Anterior cingulate cortex (tissue), 58 donors: Measurements from ENCODE around the gene SIK1.
"Not testable (repeated sequence)": the region's sequence is repeated elsewhere in the genome, so short reads cannot be mapped to it uniquely, and the experiment has no call there.

Source experiments
- DNase-seq, 58 donors: peaks; one replicate each; lab custom pipeline; 2025; lab: John Stamatoyannopoulos, UW

SIK1 gene

GRCh38 chr21:43440835-43441727 lies 14.2 kb upstream of the SIK1 start:
- not testable (repeated sequence) for DNase-seq

GRCh38 chr21:43439316-43440075 lies 12.6 kb upstream of the SIK1 start:
- not testable (repeated sequence) for DNase-seq

- DNase-seq: not testable (repeated sequence)
Measured at GRCh38 chr21:43436272-43436671, 9.3 kb upstream of the SIK1 start.

- not testable (repeated sequence) for DNase-seq
Measured at GRCh38 chr21:43433340-43434136, 6.6 kb upstream of the SIK1 start.

GRCh38 chr21:43430830-43431416 lies 4.0 kb upstream of the SIK1 start:
- DNase-seq: not testable (repeated sequence)

- DNase-seq: not testable (repeated sequence)
Measured at GRCh38 chr21:43428964-43429363, 2.0 kb upstream of the SIK1 start.

- not testable (repeated sequence) for DNase-seq
Measured at GRCh38 chr21:43427242-43427559, 270 bp upstream of the SIK1 start.

- DNase-seq: not testable (repeated sequence)
Measured at GRCh38 chr21:43426004-43426403, 927 bp downstream of the SIK1 start.

- not testable (repeated sequence) for DNase-seq
Measured at GRCh38 chr21:43419475-43419874, 7.5 kb downstream of the SIK1 start.

- not testable (repeated sequence) for DNase-seq
Measured at GRCh38 chr21:43414576-43414975, 12.4 kb downstream of the SIK1 start.

- not testable (repeated sequence) for DNase-seq
Measured at GRCh38 chr21:43412020-43412788, 14.7 kb downstream of the SIK1 start.

- not testable (repeated sequence) for DNase-seq
Measured at GRCh38 chr21:43410456-43411068, 16.4 kb downstream of the SIK1 start.

- DNase-seq: not testable (repeated sequence)
Measured at GRCh38 chr21:43407139-43407538, 19.8 kb downstream of the SIK1 start.

GRCh38 chr21:43404450-43404849 lies 22.5 kb downstream of the SIK1 start:
- not testable (repeated sequence) for DNase-seq

GRCh38 chr21:43403651-43404430 lies 23.1 kb downstream of the SIK1 start:
- DNase-seq: not testable (repeated sequence)

GRCh38 chr21:43401125-43401524 lies 25.8 kb downstream of the SIK1 start:
- not testable (repeated sequence) for DNase-seq

GRCh38 chr21:43399595-43400015 lies 27.3 kb downstream of the SIK1 start:
- not testable (repeated sequence) for DNase-seq

GRCh38 chr21:43399136-43399535 lies 27.8 kb downstream of the SIK1 start:
- not testable (repeated sequence) for DNase-seq
